Endodermal cell (in vitro differentiated cells): Measurements from ENCODE around the gene TSPAN8. TPM values are rescaled to one million over a fixed set of nuclear protein-coding genes. Genes with fewer than 3 reads are reported as not detected.

Experiments
- DNase-seq: peaks from one replicate; pipeline ENCODE4 v3.0.0-alpha.2; 2017
- H3K27ac ChIP-seq: 2 replicates; pipeline ENCODE4 v1.5.1; 2013; ENCODE audit warnings: mild to moderate bottlenecking, low read depth, low read length, moderate library complexity
- H3K27me3 ChIP-seq: 2 replicates; pipeline ENCODE4 v1.6.1; 2013; ENCODE audit warnings: mild to moderate bottlenecking, low read length, moderate library complexity; ENCODE audit not compliant: insufficient read depth, control insufficient read depth, poor library complexity, severe bottlenecking
- H3K36me3 ChIP-seq: 2 replicates; pipeline ENCODE4 v1.7.0; 2013; ENCODE audit warnings: mild to moderate bottlenecking, low read length, moderate library complexity; ENCODE audit not compliant: control insufficient read depth, insufficient read depth
- H3K4me1 ChIP-seq: one replicate; pipeline ENCODE4 v1.7.0; 2013; ENCODE audit warnings: low read length; ENCODE audit not compliant: control insufficient read depth, insufficient read depth
- H3K4me3 ChIP-seq: 2 replicates; pipeline ENCODE4 v1.5.1; 2013; ENCODE audit warnings: mild to moderate bottlenecking, low read length, moderate library complexity
- H3K9ac ChIP-seq: 2 replicates; pipeline ENCODE4 v1.6.1; 2013; ENCODE audit warnings: mild to moderate bottlenecking, low read length, moderate library complexity; ENCODE audit not compliant: poor library complexity, severe bottlenecking; ENCODE audit errors: extremely low read depth
- H3K9me3 ChIP-seq: 2 replicates; pipeline ENCODE4 v1.6.1; 2013; ENCODE audit warnings: mild to moderate bottlenecking, low read length, moderate library complexity; ENCODE audit not compliant: control insufficient read depth
- H3K27ac Mint-ChIP-seq: 2 replicates; pipeline ENCODE4 v1.8.0; 2020; ENCODE audit warnings: mixed read lengths
- H3K27me3 Mint-ChIP-seq: 2 replicates; pipeline ENCODE4 v1.8.0; 2021; ENCODE audit warnings: mild to moderate bottlenecking, mixed read lengths; ENCODE audit not compliant: insufficient read depth
- H3K36me3 Mint-ChIP-seq: 2 replicates; pipeline ENCODE4 v1.8.0; 2020; ENCODE audit warnings: low read depth, mixed read lengths
- H3K4me1 Mint-ChIP-seq: 2 replicates; pipeline ENCODE4 v1.8.0; 2020; ENCODE audit warnings: mixed read lengths
- H3K4me3 Mint-ChIP-seq: 2 replicates; pipeline ENCODE4 v1.8.0; 2020; ENCODE audit warnings: mild to moderate bottlenecking, moderate library complexity, mixed read lengths
- H3K9me3 Mint-ChIP-seq: 2 replicates; pipeline ENCODE4 v1.8.0; 2020; ENCODE audit warnings: mild to moderate bottlenecking, mixed read lengths
- CTCF ChIP-seq: fragments of 200-600 bp; sonication (generic); conservative IDR thresholded peaks from 2 replicates; pipeline ENCODE4 v1.5.0; 2021; ENCODE audit warnings: antibody characterized with exemption, mild to moderate bottlenecking
- WGBS, 2 experiments: methylation state at CpG; one replicate each; pipeline versions ENCODE4 v1.1.5 to v1.1.7; 2013; ENCODE audit warnings: missing lambda C conversion rate in 2 of 2, mixed read lengths in 1 of 2; ENCODE audit not compliant: insufficient coverage in 1 of 2, insufficient read length in 1 of 2; 5-methylcytosine and 5-hydroxymethylcytosine counted together
- total RNA-seq, 2 donors: library from RNA; stranded (reverse); fragmentation: NEBNext Ultra II Directional in 1 of 2; extraction: Animal tissue kit (Norgen Biotek cat#: 25700) in 1 of 2; gene quantifications; 2 replicates in 1 of 2; 3 replicates in 1 of 2; pipeline ENCODE4 v1.2.1, GENCODE V29; 2021

Gene TSPAN8
- total RNA-seq, 2 donors from 2014 or later = 0.48 to 1.0 TPM

GRCh38 chr12:71164568-71165197 is 6.9 kb upstream of the TSPAN8 start:
- H3K4me1 ChIP-seq = peaks cover 5% of the 10 kb centered on the region
- 91 to 97% methylated on average over 4 to 5 of the region's 5 CpGs for WGBS, 2 experiments

GRCh38 chr12:71164166-71164565 is 6.4 kb upstream of the TSPAN8 start:
- peaks cover 7% of the 10 kb centered on the region for H3K36me3 Mint-ChIP-seq
- no peaks in the 10 kb centered on the region for H3K27me3 Mint-ChIP-seq
- Histone ChIP-seq H3K27ac (no peak overlapping the region), H3K9me3 (peaks cover 19% of the 10 kb centered on the region), H3K4me1 (peaks cover 5% of the 10 kb centered on the region), H3K9ac (no peak overlapping the region), H3K4me3 (peak overlapping the region; percentile 7), H3K36me3 (no peaks in the 10 kb centered on the region), H3K27me3 (no peaks in the 10 kb centered on the region)
- H3K27ac Mint-ChIP-seq = no peak overlapping the region
- TF ChIP-seq CTCF = no peak
- no peak for DNase-seq
- no peak overlapping the region for H3K4me3 Mint-ChIP-seq
- peaks cover 38% of the 10 kb centered on the region for H3K9me3 Mint-ChIP-seq
- H3K4me1 Mint-ChIP-seq = peaks cover 25% of the 10 kb centered on the region
- 91 to 93% methylated on average over 5 of the region's 5 CpGs for WGBS, 2 experiments

More at GRCh38 chr12:71164568-71165197, 6.9 kb upstream of the TSPAN8 start:
- no peaks in the 10 kb centered on the region for H3K27me3 Mint-ChIP-seq
- peaks cover 38% of the 10 kb centered on the region for H3K9me3 Mint-ChIP-seq
- DNase-seq = no peak
- TF ChIP-seq CTCF = no peak
- H3K36me3 Mint-ChIP-seq = peaks cover 7% of the 10 kb centered on the region
- H3K4me1 Mint-ChIP-seq = peaks cover 25% of the 10 kb centered on the region
- no peak overlapping the region for H3K4me3 Mint-ChIP-seq
- Histone ChIP-seq H3K9me3 (peaks cover 19% of the 10 kb centered on the region), H3K27me3 (no peaks in the 10 kb centered on the region), H3K9ac (no peak overlapping the region), H3K4me3 (peak overlapping the region; percentile 7), H3K36me3 (no peaks in the 10 kb centered on the region), H3K27ac (no peak overlapping the region)
- no peak overlapping the region for H3K27ac Mint-ChIP-seq

- H3K4me1 Mint-ChIP-seq = peaks cover 28% of the 10 kb centered on the region
- peaks cover 30% of the 10 kb centered on the region for H3K9me3 Mint-ChIP-seq
- Histone ChIP-seq H3K9me3 (peaks cover 19% of the 10 kb centered on the region), H3K27me3 (no peaks in the 10 kb centered on the region), H3K27ac (no peak overlapping the region), H3K4me1 (peaks cover 5% of the 10 kb centered on the region), H3K9ac (no peak overlapping the region), H3K4me3 (peak overlapping the region; percentile 7), H3K36me3 (no peaks in the 10 kb centered on the region)
- peak overlapping the region; percentile 36 for H3K27ac Mint-ChIP-seq
- no peak for TF ChIP-seq CTCF
- H3K4me3 Mint-ChIP-seq = no peak overlapping the region
- H3K27me3 Mint-ChIP-seq = no peaks in the 10 kb centered on the region
- H3K36me3 Mint-ChIP-seq = peaks cover 4% of the 10 kb centered on the region
- 90 to 96% methylated on average over 7 to 8 of the region's 8 CpGs for WGBS, 2 experiments
- DNase-seq = no peak
Measured at GRCh38 chr12:71162832-71163763, 5.3 kb upstream of the TSPAN8 start.
